Rectal smooth muscle tissue (tissue), 1 donor: ENCODE measurements around the gene UFD1.

ENCODE experiments used
- H3K27ac ChIP-seq: one replicate; pipeline ENCODE4 v1.7.0; 2013; ENCODE audit warnings: low read depth, low read length, inconsistent platforms
- H3K27me3 ChIP-seq: one replicate; pipeline ENCODE4 v1.7.0; 2013; ENCODE audit warnings: low read length; ENCODE audit not compliant: control insufficient read depth, insufficient read depth
- H3K36me3 ChIP-seq: one replicate; pipeline ENCODE4 v1.7.0; 2013; ENCODE audit warnings: low read length; ENCODE audit not compliant: control insufficient read depth, insufficient read depth
- H3K4me1 ChIP-seq: one replicate; pipeline ENCODE4 v1.7.0; 2013; ENCODE audit warnings: low read length; ENCODE audit not compliant: control insufficient read depth, insufficient read depth
- H3K4me3 ChIP-seq: one replicate; pipeline ENCODE4 v1.7.0; 2013; ENCODE audit warnings: low read length
- H3K9ac ChIP-seq: one replicate; pipeline ENCODE4 v1.7.0; 2013; ENCODE audit warnings: low read length

UFD1 gene

DNA sequence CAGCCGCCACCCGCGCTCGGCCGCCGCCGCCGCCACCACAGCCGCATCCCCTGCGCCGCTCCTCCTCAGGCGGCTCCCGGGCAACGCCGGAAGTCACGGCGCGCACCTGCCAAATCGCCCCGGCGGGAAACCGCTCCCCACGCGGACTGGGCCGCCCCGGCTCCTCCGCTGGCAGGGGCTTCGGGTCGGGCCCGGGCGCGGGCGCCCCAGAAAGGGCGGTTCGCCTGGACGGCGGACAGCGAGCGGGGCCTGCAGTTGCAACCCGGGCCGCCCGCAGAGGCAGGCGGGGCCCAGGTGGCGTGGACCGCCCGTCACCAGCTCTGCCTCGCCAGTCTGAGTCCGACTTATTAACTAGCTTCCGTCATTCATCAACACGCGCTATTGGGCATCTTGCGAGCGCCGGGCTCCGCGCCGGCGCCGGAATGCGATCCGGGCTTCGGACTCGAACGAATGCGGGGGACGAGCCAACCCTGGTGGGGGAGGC is 47.3 kb downstream of the UFD1 start, which contains the start of gene HIRA:
Gene HIRA (minus strand): TSS at position 85 of the 484 bp plus-strand sequence. CDS start 257 bp downstream, outside the sequence.
- H3K27me3 ChIP-seq = no peaks in the 10 kb centered on the region
- H3K9ac ChIP-seq = peak within 1 kb of the TSS; percentile 85
- peaks cover 14% of the 10 kb centered on the region for H3K4me1 ChIP-seq
- H3K27ac ChIP-seq = peak within 1 kb of the TSS; percentile 96
- peaks cover 12% of the 10 kb centered on the region for H3K36me3 ChIP-seq
- peak within 1 kb of the TSS; percentile 91 for H3K4me3 ChIP-seq

- no peaks in the 10 kb centered on the region for H3K27me3 ChIP-seq
- peaks cover 12% of the 10 kb centered on the region for H3K36me3 ChIP-seq
- H3K27ac ChIP-seq = no peak overlapping the region
- peaks cover 14% of the 10 kb centered on the region for H3K4me1 ChIP-seq
- peak overlapping the region; percentile 91 for H3K4me3 ChIP-seq
- H3K9ac ChIP-seq = peak overlapping the region; percentile 8
Observed at GRCh38 chr22:19430890-19431541, 48.0 kb downstream of the UFD1 start.

- H3K4me3 ChIP-seq = peak overlapping the region; percentile 91
- H3K36me3 ChIP-seq = peaks cover 6% of the 10 kb centered on the region
- H3K9ac ChIP-seq = peak overlapping the region; percentile 8
- H3K4me1 ChIP-seq = peaks cover 14% of the 10 kb centered on the region
- H3K27ac ChIP-seq = no peak overlapping the region
- no peaks in the 10 kb centered on the region for H3K27me3 ChIP-seq
Observed at GRCh38 chr22:19429950-19430889, 48.8 kb downstream of the UFD1 start.

GRCh38 chr22:19424186-19424500 is 54.9 kb downstream of the UFD1 start:
- Histone ChIP-seq H3K36me3 (no peaks in the 10 kb centered on the region), H3K27me3 (no peaks in the 10 kb centered on the region), H3K9ac (no peak overlapping the region), H3K4me1 (no peaks in the 10 kb centered on the region), H3K27ac (no peak overlapping the region), H3K4me3 (no peak overlapping the region)

DNA sequence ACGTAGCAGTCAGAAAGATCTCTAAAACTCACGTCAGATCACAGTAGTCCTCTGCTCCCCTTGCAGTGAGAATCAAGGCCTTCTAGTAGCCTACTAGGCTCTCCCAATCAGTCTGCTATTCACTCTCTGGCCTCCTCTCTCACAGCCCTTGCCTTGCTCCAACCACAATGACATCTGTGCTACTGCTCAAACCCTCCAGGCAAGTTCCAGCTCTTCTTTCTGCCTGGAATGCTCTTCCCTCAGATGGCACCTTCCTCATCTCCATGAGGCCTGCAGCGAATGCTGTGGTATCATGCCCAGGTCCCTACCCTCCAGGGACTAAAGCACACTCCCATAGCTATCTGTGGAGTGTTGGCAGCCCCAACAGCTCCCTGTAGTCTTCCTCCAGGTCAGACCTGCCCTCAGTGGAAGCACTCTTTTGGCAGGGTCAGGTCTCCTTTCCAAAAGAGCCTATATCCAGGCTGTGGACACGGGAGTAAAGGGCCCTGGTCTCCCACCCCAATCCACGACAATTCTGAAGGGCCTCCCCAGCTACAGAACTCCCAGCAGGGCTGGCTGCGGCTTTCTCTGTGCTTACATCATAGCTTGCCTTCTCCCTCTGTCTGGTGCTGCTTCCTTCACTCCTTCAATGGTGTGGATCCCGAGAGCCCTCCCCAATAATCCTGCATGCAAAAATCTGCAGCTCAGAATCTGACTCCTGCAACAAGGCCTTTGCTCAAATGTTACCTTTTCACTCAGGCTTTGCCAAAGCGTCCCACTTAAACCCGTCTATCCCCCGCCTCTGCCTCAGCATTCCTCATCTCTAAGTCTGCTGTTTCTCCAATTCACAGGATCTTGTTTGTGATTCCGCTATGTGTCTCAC is 56.3 kb downstream of the UFD1 start:
- H3K27ac ChIP-seq = no peak overlapping the region
- H3K4me3 ChIP-seq = no peak overlapping the region
- no peak overlapping the region for H3K9ac ChIP-seq
- H3K36me3 ChIP-seq = no peaks in the 10 kb centered on the region
- H3K4me1 ChIP-seq = no peaks in the 10 kb centered on the region
- no peaks in the 10 kb centered on the region for H3K27me3 ChIP-seq

- H3K36me3 ChIP-seq = no peaks in the 10 kb centered on the region
- H3K27me3 ChIP-seq = no peaks in the 10 kb centered on the region
- H3K27ac ChIP-seq = no peak overlapping the region
- H3K4me3 ChIP-seq = no peak overlapping the region
- no peak overlapping the region for H3K9ac ChIP-seq
- H3K4me1 ChIP-seq = no peaks in the 10 kb centered on the region
Observed at GRCh38 chr22:19420321-19420720, 58.7 kb downstream of the UFD1 start.

GRCh38 chr22:19419464-19420178 is 59.4 kb downstream of the UFD1 start:
- no peak overlapping the region for H3K9ac ChIP-seq
- no peaks in the 10 kb centered on the region for H3K27me3 ChIP-seq
- H3K4me3 ChIP-seq = no peak overlapping the region
- no peak overlapping the region for H3K27ac ChIP-seq
- H3K36me3 ChIP-seq = no peaks in the 10 kb centered on the region
- no peaks in the 10 kb centered on the region for H3K4me1 ChIP-seq

DNA sequence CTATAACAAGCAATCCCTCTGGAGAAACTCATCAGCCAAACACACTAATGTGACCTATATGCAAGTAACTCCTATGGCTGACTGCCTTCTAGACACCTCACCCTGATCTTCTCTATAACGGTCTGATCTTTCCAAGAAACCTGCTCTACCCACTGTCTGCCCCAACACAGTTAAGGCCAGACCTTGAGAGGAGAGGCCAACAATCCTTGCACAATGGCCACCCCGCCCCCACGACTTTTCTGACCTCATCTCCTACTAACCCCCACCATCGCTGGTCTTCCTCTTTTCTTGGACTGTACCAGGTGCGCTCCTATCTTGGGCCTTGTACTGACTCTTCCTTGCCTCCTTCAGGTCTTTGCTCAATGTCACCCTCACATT is 59.9 kb downstream of the UFD1 start:
- Histone ChIP-seq H3K27me3 (no peaks in the 10 kb centered on the region), H3K27ac (no peak overlapping the region), H3K4me1 (no peaks in the 10 kb centered on the region)

DNA sequence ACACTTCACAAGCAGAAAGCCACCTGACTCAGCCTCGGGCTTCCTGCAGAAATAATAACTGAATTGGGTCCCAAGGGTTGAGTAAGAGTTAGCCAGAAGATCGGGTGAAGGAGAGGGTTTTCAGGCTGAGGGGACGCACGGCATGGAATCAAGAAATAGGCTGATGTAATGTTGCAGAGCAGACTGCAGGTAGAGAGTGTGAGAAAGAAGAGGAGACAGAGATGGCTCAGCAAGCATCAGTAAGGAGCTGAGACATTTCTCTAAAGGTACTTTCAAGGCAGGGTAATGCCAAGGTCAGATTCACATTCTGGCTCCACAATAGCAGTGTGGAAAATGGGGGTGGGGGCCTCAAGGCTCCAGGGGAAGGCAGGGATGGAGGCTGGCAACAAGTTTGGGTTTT is 66.1 kb downstream of the UFD1 start:
- Histone ChIP-seq H3K4me1 (no peaks in the 10 kb centered on the region), H3K27ac (no peak overlapping the region), H3K4me3 (no peak overlapping the region), H3K27me3 (no peaks in the 10 kb centered on the region), H3K9ac (no peak overlapping the region), H3K36me3 (peaks cover 4% of the 10 kb centered on the region)

More for the DNA sequence above, 59.9 kb downstream of the UFD1 start:
- Histone ChIP-seq H3K9ac (no peak overlapping the region), H3K4me3 (no peak overlapping the region), H3K36me3 (no peaks in the 10 kb centered on the region)

GRCh38 chr22:19412478-19412877 is 66.5 kb downstream of the UFD1 start:
- H3K27me3 ChIP-seq = no peaks in the 10 kb centered on the region
- H3K27ac ChIP-seq = no peak overlapping the region
- no peaks in the 10 kb centered on the region for H3K4me1 ChIP-seq
- no peak overlapping the region for H3K4me3 ChIP-seq
- no peak overlapping the region for H3K9ac ChIP-seq
- peaks cover 5% of the 10 kb centered on the region for H3K36me3 ChIP-seq

DNA sequence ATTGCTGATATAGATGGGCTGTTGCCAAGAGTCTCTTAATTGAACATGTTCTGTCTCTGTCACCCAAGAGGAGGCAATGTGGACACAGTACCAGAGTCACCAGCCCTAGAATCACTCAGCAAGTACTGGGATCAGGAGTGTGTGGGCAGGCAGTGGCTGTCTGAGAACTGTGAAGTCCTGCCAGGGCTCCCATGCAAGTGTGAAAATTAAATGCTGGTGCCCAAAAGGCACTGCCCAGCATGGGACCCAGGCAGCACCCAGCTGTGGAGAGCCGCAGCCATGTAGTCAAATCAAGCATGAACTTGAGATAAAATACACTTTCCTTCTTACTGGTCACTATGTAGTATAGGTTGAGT is 67.3 kb downstream of the UFD1 start:
- no peaks in the 10 kb centered on the region for H3K27me3 ChIP-seq
- no peaks in the 10 kb centered on the region for H3K4me1 ChIP-seq
- no peak overlapping the region for H3K27ac ChIP-seq

More for the DNA sequence above, 67.3 kb downstream of the UFD1 start:
- H3K4me3 ChIP-seq = no peak overlapping the region
- H3K36me3 ChIP-seq = peaks cover 5% of the 10 kb centered on the region
- no peak overlapping the region for H3K9ac ChIP-seq
